HepG2 (cell line): ENCODE data around the gene FOXN3. TPM values are rescaled to one million over a fixed set of nuclear protein-coding genes. Genes with fewer than 3 reads are reported as not detected.
"Not testable (repeated sequence)": the region's sequence is repeated elsewhere in the genome, so short reads cannot be mapped to it uniquely, and the experiment has no call there.

Source experiments
- ATAC-seq: fragments of 200-7000 bp; cut with Tn5 transposase; 3 replicates; pipeline ENCODE4 v1.9.1; 2020; ENCODE audit warnings: mild to moderate bottlenecking, moderate library complexity
- BruUV-seq: library from RNA; stranded (reverse); fragments of 400-500 nt; replicated peaks from 2 replicates; lab custom pipeline; 2021; lab: Mats Ljungman, UMichigan
- CTCF ChIA-PET: fragments of 300-600 bp; formaldehyde crosslinking; extraction: SDS; loops from one replicate; lab custom pipeline; 2021; ENCODE audit warnings: low total read pairs, inconsistent platforms, low intra/inter-chr PET ratio; lab: Yijun Ruan, JAX
- POLR2A ChIA-PET: fragments of 350-600 bp; sonication (Branson Sonifier 250); formaldehyde crosslinking; loops from one replicate; lab custom pipeline; 2020; ENCODE audit warnings: antibody characterized with exemption, inconsistent platforms; lab: Yijun Ruan, JAX
- DNase-seq: peaks from one replicate; pipeline ENCODE4 v3.0.0-alpha.2; 2015; ENCODE audit warnings: low spot score
- FAIRE-seq: peaks from 3 replicates; lab custom pipeline; 2011; peaks lifted over from hg19 to GRCh38; lab: Jason Lieb, UNC
- H2AFZ ChIP-seq: one replicate; pipeline ENCODE4 v1.6.1; 2011; ENCODE audit warnings: low read length, inconsistent platforms
- H3K27ac ChIP-seq: fragments of 300-600 bp; 3 replicates; pipeline ENCODE4 v1.8.0; 2011; ENCODE audit warnings: mixed run types, mild to moderate bottlenecking, mixed read lengths, low read length, inconsistent platforms; ENCODE audit not compliant: insufficient read depth; ENCODE audit errors: extremely low read length
- H3K27me3 ChIP-seq, 2 experiments: fragments of 200-600 bp in 1 of 2; 2 replicates in 1 of 2; 3 replicates in 1 of 2; pipeline versions ENCODE4 v1.6.0 to v1.8.0; 2011; ENCODE audit warnings: low read length in 2 of 2, mild to moderate bottlenecking in 2 of 2, moderate library complexity in 2 of 2, inconsistent platforms in 1 of 2; ENCODE audit not compliant: insufficient read depth in 2 of 2, control insufficient read depth in 1 of 2
- H3K36me3 ChIP-seq, 2 experiments: fragments of 200-600 bp in 1 of 2; replicated peaks in 1 of 2; 2 replicates in 1 of 2; 3 replicates in 1 of 2; pipeline versions ENCODE4 v1.5.1 to v1.8.0; 2011; ENCODE audit warnings: low read length in 2 of 2, inconsistent platforms in 1 of 2; ENCODE audit not compliant: insufficient read depth in 2 of 2, control insufficient read depth in 1 of 2
- H3K4me1 ChIP-seq: 2 replicates; pipeline ENCODE4 v1.5.1; 2012; ENCODE audit warnings: low read length, inconsistent platforms; ENCODE audit not compliant: insufficient read depth
- H3K4me2 ChIP-seq: 2 replicates; pipeline ENCODE4 v1.6.0; 2011; ENCODE audit warnings: low read depth, low read length, inconsistent platforms
- H3K4me3 ChIP-seq, 3 experiments: fragments of 200-600 bp in 1 of 3; sonication (generic), shearing (Covaris generic) in 1 of 3; replicated peaks in 1 of 3; 2 replicates each; pipeline ENCODE4 v1.5.1; 2011 to 2016; ENCODE audit warnings: low read length in 3 of 3, inconsistent platforms in 2 of 3, low read depth in 2 of 3, mild to moderate bottlenecking in 2 of 3, control low read depth in 1 of 3, mixed read lengths in 1 of 3; ENCODE audit not compliant: insufficient read depth in 1 of 3
- H3K79me2 ChIP-seq: one replicate; pipeline ENCODE4 v1.6.1; 2011; ENCODE audit warnings: low read length, inconsistent platforms; ENCODE audit not compliant: insufficient read depth
- H3K9ac ChIP-seq: 2 replicates; pipeline ENCODE4 v1.6.0; 2011; ENCODE audit warnings: mild to moderate bottlenecking, low read depth, low read length, inconsistent platforms; ENCODE audit not compliant: insufficient read depth
- H3K9me3 ChIP-seq: 2 replicates; pipeline ENCODE4 v1.5.1; 2012; ENCODE audit warnings: mild to moderate bottlenecking, low read length
- H4K20me1 ChIP-seq: 2 replicates; pipeline ENCODE4 v1.6.0; 2011; ENCODE audit warnings: inconsistent platforms, mild to moderate bottlenecking, low read length, moderate library complexity; ENCODE audit not compliant: insufficient read depth
- ATM ChIP-seq: fragments of 450-650 bp; IDR thresholded peaks from 2 replicates; pipeline ENCODE4 v1.7.1; 2017; ENCODE audit warnings: mild to moderate bottlenecking, borderline replicate concordance
- NFYB ChIP-seq: sonication (generic); formaldehyde crosslinking; IDR thresholded peaks from 2 replicates; pipeline ENCODE4 v1.4.0; 2020; ENCODE audit warnings: missing genetic modification reagents
- NFYC ChIP-seq: IDR thresholded peaks from 2 replicates; pipeline ENCODE4 v1.6.1; 2016; ENCODE audit warnings: missing genetic modification reagents, missing compliant biosample characterization
- ZFP36L1 ChIP-seq: sonication (generic); formaldehyde crosslinking; IDR thresholded peaks from 2 replicates; pipeline ENCODE4 v1.8.0; 2022; ENCODE audit warnings: mild to moderate bottlenecking, missing genetic modification reagents, moderate library complexity
- WGBS: methylation state at CpG from one replicate; pipeline ENCODE4 v1.1.6; 2017; ENCODE audit warnings: low lambda C conversion rate; 5-methylcytosine and 5-hydroxymethylcytosine counted together
- in situ Hi-C: cut with HindIII; loops from 2 replicates; pipeline ENCODE4 v1.10.0; 2017; ENCODE audit warnings: low pct_unique_long_range_greater_than_20kb; ENCODE audit not compliant: extremely low pct_ligation_motif_present
- intact Hi-C: fragments of 100-400 bp; cut with micrococcal nuclease; formaldehyde crosslinking; loops from one replicate; pipeline ENCODE4 v1.10.0; 2022; ENCODE audit not compliant: unreplicated experiment
- polyA plus RNA-seq, 8 experiments: library from polyadenylated mRNA; depleted of rRNA in 3 of 8; stranded (reverse) in 7 of 8; unstranded in 1 of 8; fragments of >200 nt; fragmentation: Illumina TruSeq in 4 of 8; extraction: Trizol in 4 of 8; gene quantifications; 2 replicates each; pipeline versions ENCODE4 v1.2.1 to v1.2.3, GENCODE V29; 2011 to 2016; ENCODE audit warnings: low read depth in 4 of 8, missing spikeins in 1 of 8, mixed read lengths in 1 of 8; ENCODE audit not compliant: insufficient read depth in 1 of 8
- total RNA-seq, 5 experiments: library from RNA; depleted of rRNA; stranded (reverse); fragments of >200 nt; fragmentation: Illumina TruSeq; extraction: Trizol; gene quantifications; 2 replicates each; pipeline ENCODE4 v1.2.3, GENCODE V29; 2016; ENCODE audit warnings: low read depth in 1 of 5
- TF ChIP-seq, protein P1 (sequence below): sonication (generic); formaldehyde crosslinking; IDR thresholded peaks from 2 replicates; pipeline ENCODE4 v1.8.1; 2023; ENCODE audit warnings: mild to moderate bottlenecking, moderate library complexity, missing genetic modification reagents

FOXN3 gene
- total and polyA plus RNA-seq, 2 of the 13 experiments (the other 11 are each of a cell fraction or from before 2014, with no cell fraction given) = 32.4 to 70.2 TPM

GRCh38 chr14:89112720-89113119, 304.3 kb downstream of the FOXN3 start (continued):
- TF ChIP-seq, protein P1, sequence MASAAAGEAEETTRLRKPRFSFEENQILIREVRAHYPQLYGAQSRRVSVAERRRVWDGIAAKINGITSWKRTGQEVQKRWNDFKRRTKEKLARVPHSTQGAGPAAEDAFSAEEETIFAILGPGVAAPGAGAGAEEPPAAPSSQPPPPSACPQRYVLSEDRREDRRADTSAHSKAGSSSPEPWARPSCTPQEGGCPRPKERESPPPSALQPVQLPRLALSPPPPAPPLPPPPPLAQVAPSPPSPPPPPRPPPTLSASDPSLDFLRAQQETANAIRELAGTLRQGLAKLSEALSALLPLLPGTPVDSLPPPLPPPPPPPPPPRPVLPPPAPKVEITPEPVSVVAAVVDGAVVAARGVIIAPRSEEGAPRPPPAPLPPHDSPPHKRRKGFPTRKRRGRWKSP (CRISPR knock-in tag) = no peak
- no peak for TF ChIP-seq ZFP36L1 (CRISPR knock-in tag)
- TF ChIP-seq ATM = no peak

DNA sequence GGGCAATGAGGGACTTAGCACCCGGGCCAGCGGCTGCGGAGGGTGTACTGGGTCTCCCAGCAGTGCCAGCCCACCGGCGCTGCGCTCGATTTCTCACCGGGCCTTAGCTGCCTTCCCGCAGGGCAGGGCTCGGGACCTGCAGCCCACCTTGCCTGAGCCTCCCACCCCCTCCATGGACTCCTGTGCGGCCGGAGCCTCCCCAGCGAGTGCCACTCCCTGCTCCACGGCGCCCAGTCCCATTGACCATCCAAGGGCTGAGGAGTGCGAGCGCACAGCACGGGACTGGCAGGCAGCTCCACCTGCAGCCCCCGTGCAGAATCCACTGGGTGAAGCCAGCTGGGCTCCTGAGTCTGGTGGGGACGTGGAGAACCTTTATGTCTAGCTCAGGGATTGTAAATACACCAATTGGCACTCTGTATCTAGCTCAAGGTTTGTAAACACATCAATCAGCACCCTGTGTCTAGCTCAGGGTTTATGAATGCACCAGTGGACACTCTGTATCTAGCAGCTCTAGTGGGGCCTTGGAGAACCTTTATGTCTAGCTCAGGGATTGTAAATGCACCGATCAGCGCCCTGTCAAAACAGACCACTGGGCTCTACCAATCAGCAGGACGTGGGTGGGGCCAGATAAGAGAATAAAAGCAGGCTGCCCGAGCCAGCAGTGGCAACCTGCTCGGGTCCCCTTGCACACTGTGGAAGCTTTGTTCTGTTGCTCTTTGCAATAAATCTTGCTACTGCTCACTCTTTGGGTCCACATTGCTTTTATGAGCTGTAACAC, 305.1 kb downstream of the FOXN3 start:
- intact Hi-C loops, H2AFZ ChIP-seq, H3K79me2 ChIP-seq, POLR2A ChIA-PET, H4K20me1 ChIP-seq, FAIRE-seq, in situ Hi-C loops, H3K9me3 ChIP-seq, DNase-seq, ATAC-seq, H3K27ac ChIP-seq, H3K4me1 ChIP-seq, H3K9ac ChIP-seq, H3K4me3 ChIP-seq, H3K27me3 ChIP-seq, CTCF ChIA-PET, H3K4me2 ChIP-seq, BruUV-seq, H3K36me3 ChIP-seq: not testable (repeated sequence)
- peak; percentile 65 for TF ChIP-seq NFYB
- peak; percentile 51 for TF ChIP-seq NFYC (CRISPR knock-in tag)
- whole genome bisulfite sequencing = 6% methylated on average over 5 of the region's 25 CpGs

DNA sequence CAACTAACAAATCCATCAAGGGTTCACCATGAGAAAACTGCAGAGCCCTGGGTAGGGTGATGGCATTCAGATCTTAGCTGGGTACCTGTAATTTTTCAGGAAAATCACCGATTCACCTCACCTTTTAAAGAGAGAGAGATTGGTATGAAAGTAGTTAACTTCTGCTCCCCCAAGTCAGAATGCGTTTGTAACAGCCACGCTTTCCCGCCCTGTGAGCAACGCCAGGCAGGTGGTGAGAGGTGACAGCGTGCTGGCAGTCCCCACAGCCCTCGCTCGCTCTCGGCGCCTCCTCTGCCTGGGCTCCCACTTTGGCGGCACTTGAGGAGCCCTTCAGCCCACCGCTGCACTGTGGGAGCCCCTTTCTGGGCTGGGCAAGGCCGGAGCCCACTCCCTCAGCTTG, 305.8 kb downstream of the FOXN3 start:
- H4K20me1 ChIP-seq, H3K36me3 ChIP-seq, H3K27me3 ChIP-seq, H2AFZ ChIP-seq, H3K4me2 ChIP-seq, CTCF ChIA-PET, H3K9ac ChIP-seq, H3K79me2 ChIP-seq, intact Hi-C loops, POLR2A ChIA-PET, ATAC-seq, H3K4me3 ChIP-seq, BruUV-seq, FAIRE-seq, H3K27ac ChIP-seq, H3K4me1 ChIP-seq, DNase-seq, H3K9me3 ChIP-seq, in situ Hi-C loops: not testable (repeated sequence)
- WGBS = 84% methylated on average over 5 of the region's 13 CpGs
